Esophagus muscularis mucosa (tissue), 4 donors: ENCODE results near the gene FAM111A. TPM values are rescaled to one million over a fixed set of nuclear protein-coding genes. Genes with fewer than 3 reads are reported as not detected.
A peak's percentile ranks its signal among the peaks of the same experiment; 100 is the strongest.
"Not testable (repeated sequence)": the region's sequence is repeated elsewhere in the genome, so short reads cannot be mapped to it uniquely, and the experiment has no call there.

Experiments used
- DNase-seq: peaks from one replicate; pipeline ENCODE4 v3.0.0-alpha.2; 2017; ENCODE audit errors: extremely low spot score
- H3K27ac ChIP-seq, 4 donors: fragments of 200-600 bp; sonication (generic); replicated peaks in 1 of 4; 1 replicate in 3 of 4; 2 replicates in 1 of 4; pipeline ENCODE4 v1.5.1; 2016 to 2019; ENCODE audit warnings: mild to moderate bottlenecking in 1 of 4
- H3K27me3 ChIP-seq, 4 donors: fragments of 200-600 bp; sonication (generic); one replicate each; pipeline versions ENCODE4 v1.5.1 to v1.6.0; 2016 to 2019
- H3K36me3 ChIP-seq, 4 donors: fragments of 200-600 bp; sonication (generic); one replicate each; pipeline ENCODE4 v1.5.1; 2016 to 2019
- H3K4me1 ChIP-seq, 4 donors: fragments of 200-600 bp; sonication (generic); one replicate each; pipeline ENCODE4 v1.5.1; 2016 to 2019
- H3K4me3 ChIP-seq, 4 donors: fragments of 200-600 bp; sonication (generic); 1 replicate in 2 of 4; 2 replicates in 2 of 4; pipeline ENCODE4 v1.5.1; 2016 to 2019; ENCODE audit warnings: mild to moderate bottlenecking in 4 of 4, moderate library complexity in 1 of 4
- H3K9me3 ChIP-seq, 4 donors: fragments of 200-600 bp; sonication (generic); 1 replicate in 3 of 4; 2 replicates in 1 of 4; pipeline ENCODE4 v1.5.1; 2016 to 2019
- CTCF ChIP-seq, 3 experiments: fragments of 200-600 bp in 2 of 3; fragments of 450-650 bp in 1 of 3; sonication (generic) in 2 of 3; IDR thresholded peaks; one replicate each; pipeline ENCODE4 v1.5.1; 2017 to 2019; ENCODE audit warnings: antibody characterized with exemption in 3 of 3, mild to moderate bottlenecking in 2 of 3, moderate library complexity in 1 of 3
- EP300 ChIP-seq: sonication (generic); formaldehyde crosslinking; IDR thresholded peaks from one replicate; pipeline ENCODE4 v1.6.1; 2017; ENCODE audit warnings: antibody characterized with exemption
- POLR2A ChIP-seq: fragments of 450-650 bp; IDR thresholded peaks from one replicate; pipeline ENCODE4 v1.6.1; 2017; ENCODE audit warnings: antibody characterized with exemption, moderate library complexity, mild to moderate bottlenecking, low read depth
- POLR2AphosphoS5 ChIP-seq, 2 donors: sonication (generic); formaldehyde crosslinking; IDR thresholded peaks; one replicate each; pipeline ENCODE4 v1.6.1; 2017; ENCODE audit warnings: antibody characterized with exemption in 2 of 2
- WGBS: methylation state at CpG from one replicate; pipeline ENCODE4 v1.1.5; 2018; 5-methylcytosine and 5-hydroxymethylcytosine counted together
- intact Hi-C: fragments of 100-400 bp; cut with DNase I; formaldehyde crosslinking; loops from one replicate; pipeline ENCODE4 v1.15.1; 2023
- total RNA-seq, 4 donors: library from RNA; depleted of rRNA; stranded (reverse); fragments of >200 nt; gene quantifications; one replicate each; pipeline versions ENCODE4 v1.1.0 to v1.2.1, GENCODE V29; 2016

The FAM111A gene
- total RNA-seq, 4 donors from 2014 or later = 8.9 to 22.4 (median 17.6) TPM

DNA sequence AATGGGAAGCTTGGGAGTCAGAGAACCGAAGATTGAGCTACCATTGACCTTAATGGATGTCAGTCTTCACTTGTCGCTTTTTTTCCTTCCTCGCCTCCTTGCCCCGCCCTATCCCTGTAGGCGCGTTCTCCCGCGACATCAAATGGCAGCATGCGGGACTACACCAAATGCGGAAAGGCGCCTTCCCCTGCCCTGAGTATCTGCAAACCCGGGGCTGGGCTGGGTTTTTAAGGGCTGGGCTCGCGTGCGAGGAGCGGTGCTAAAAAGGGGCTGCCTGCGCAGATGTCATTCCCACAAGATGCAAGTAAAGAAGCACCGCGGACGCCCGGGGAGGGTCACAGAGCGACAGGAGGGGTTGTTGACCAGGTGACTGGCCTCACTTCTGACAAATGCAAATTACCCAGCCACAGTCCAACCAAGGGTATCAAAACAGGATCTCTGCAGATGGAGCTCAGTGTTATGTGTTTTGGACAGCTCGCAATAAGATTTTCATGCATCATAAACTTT is 40.3 kb upstream of the FAM111A start:
- H3K27me3 ChIP-seq = peaks cover 0 to 67% (median 0%) of the 10 kb centered on the region in 4 donors
- DNase-seq = no peak
- WGBS = 12% methylated on average over 17 of the region's 23 CpGs
- H3K4me3 ChIP-seq = peak overlapping the region; percentile 21 to 49 (median 26)
- H3K4me1 ChIP-seq = peaks cover 7 to 30% (median 25%) of the 10 kb centered on the region in 4 donors
- intact Hi-C loops = no loop called here
- TF ChIP-seq EP300 (no peak), POLR2A (no peak), POLR2AphosphoS5 (IDR thresholded peaks at IDR 0.05) (no peak), CTCF (IDR thresholded peaks at IDR 0.05) (peak in 1 of 3 experiments; percentile 26)
- H3K27ac ChIP-seq = no peak overlapping the region
- H3K9me3 ChIP-seq = no peaks in the 10 kb centered on the region
- no peaks in the 10 kb centered on the region for H3K36me3 ChIP-seq

GRCh38 chr11:59106363-59107336 is 36.0 kb upstream of the FAM111A start, which contains the start of gene FAM111B:
TSS of gene FAM111B (plus strand) at chr11:59107237. CDS start at chr11:59109626, 2,389 bp downstream.
- Histone ChIP-seq H3K27ac (peak within 1 kb of the TSS in 1 of 4 donors; percentile 29), H3K9me3 (no peaks in the 10 kb centered on the region), H3K4me3 (peak within 1 kb of the TSS; percentile 53 to 62 (median 58)), H3K4me1 (peaks cover 7 to 29% (median 27%) of the 10 kb centered on the region in 4 donors), H3K36me3 (no peaks in the 10 kb centered on the region), H3K27me3 (peaks cover 0 to 38% (median 0%) of the 10 kb centered on the region in 4 donors)
- TF ChIP-seq EP300 (no peak), POLR2AphosphoS5 (IDR thresholded peaks at IDR 0.05) (no peak), CTCF (IDR thresholded peaks at IDR 0.05) (no peak), POLR2A (no peak)
- 2% methylated on average over 36 of the region's 64 CpGs for WGBS
- intact Hi-C loops = no loop called here
- DNase-seq = no peak

- WGBS = 46% methylated on average over 9 of the region's 10 CpGs
- Histone ChIP-seq H3K4me3 (peak overlapping the region in 1 of 4 donors; percentile 57), H3K4me1 (peaks cover 7 to 21% (median 18%) of the 10 kb centered on the region in 4 donors), H3K27me3 (peaks cover 0 to 27% (median 0%) of the 10 kb centered on the region in 4 donors)
- intact Hi-C loops, H3K9me3 ChIP-seq, DNase-seq, H3K27ac ChIP-seq, H3K36me3 ChIP-seq: not testable (repeated sequence)
Observed at GRCh38 chr11:59107721-59108120, 34.9 kb upstream of the FAM111A start.

DNA sequence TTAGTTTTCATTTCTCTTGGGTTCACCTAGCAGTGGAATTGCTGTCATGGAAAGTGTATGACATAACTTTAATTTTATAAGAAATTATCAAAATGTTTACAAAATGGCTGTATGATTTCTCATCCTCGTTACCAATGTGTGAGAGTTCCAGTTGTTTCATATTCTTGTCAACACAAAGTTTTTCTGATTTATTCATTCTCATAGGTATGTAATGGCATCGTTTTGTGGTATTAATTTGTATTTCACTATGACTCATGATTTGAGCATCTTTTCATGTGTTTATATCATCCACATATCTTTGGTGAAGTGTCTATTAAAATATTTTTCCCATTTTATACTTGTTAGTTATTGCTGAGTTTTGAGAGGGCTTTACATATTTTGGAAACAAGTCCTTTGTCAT is 30.2 kb upstream of the FAM111A start:
- Histone ChIP-seq H3K4me3 (no peak overlapping the region), H3K36me3 (no peaks in the 10 kb centered on the region), H3K27ac (no peak overlapping the region), H3K4me1 (peaks cover 0 to 2% (median 1%) of the 10 kb centered on the region in 4 donors), H3K27me3 (no peaks in the 10 kb centered on the region), H3K9me3 (peaks cover 0 to 6% (median 1%) of the 10 kb centered on the region in 4 donors)
- DNase-seq = no peak
- intact Hi-C loops = no loop called here
- WGBS = 77% methylated on average over 2 of the region's 2 CpGs
- TF ChIP-seq POLR2AphosphoS5 (IDR thresholded peaks at IDR 0.05) (no peak), POLR2A (no peak), CTCF (IDR thresholded peaks at IDR 0.05) (no peak), EP300 (no peak)

DNA sequence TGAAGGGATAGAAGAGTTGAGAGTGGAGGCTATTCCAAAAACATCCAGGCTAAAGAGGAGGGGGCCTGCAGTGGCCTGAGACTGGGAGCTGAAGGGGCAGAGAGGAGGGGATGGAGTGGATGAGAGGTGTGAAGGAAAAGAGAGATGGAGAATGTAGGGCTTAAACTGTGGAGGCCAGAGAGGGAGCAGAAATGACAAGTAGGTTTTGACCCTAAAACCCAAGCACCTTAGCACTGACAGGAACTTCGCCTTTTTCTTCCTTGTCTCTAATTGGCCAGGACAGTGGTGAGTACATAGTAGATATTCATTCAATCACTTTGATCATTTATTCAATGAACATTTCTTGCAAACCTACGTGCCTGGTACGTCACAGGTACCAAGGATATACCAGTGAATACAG is 28.3 kb upstream of the FAM111A start:
- Histone ChIP-seq H3K27me3 (no peaks in the 10 kb centered on the region), H3K27ac (no peak overlapping the region), H3K9me3 (peaks cover 0 to 24% (median 16%) of the 10 kb centered on the region in 4 donors), H3K36me3 (no peaks in the 10 kb centered on the region), H3K4me1 (no peaks in the 10 kb centered on the region), H3K4me3 (no peak overlapping the region)
- intact Hi-C loops = no loop called here
- TF ChIP-seq CTCF (IDR thresholded peaks at IDR 0.05) (no peak), POLR2AphosphoS5 (IDR thresholded peaks at IDR 0.05) (no peak), EP300 (no peak), POLR2A (no peak)
- 95% methylated on average over 3 of the region's 3 CpGs for WGBS
- DNase-seq = no peak
